Stimulated activated CD8-positive, alpha-beta memory T cell treated with anti-CD3 and anti-CD28 coated beads, Interleukin-2, amount 100 ng/mL, for 1 hour (primary cell): ENCODE measurements around the gene GDF10.

Experiments used
- DNase-seq, 2 donors: peaks; one replicate each; pipeline ENCODE4 v3.0.0-alpha.2; 2020; ENCODE audit warnings: low read depth in 2 of 2

Gene GDF10

DNA sequence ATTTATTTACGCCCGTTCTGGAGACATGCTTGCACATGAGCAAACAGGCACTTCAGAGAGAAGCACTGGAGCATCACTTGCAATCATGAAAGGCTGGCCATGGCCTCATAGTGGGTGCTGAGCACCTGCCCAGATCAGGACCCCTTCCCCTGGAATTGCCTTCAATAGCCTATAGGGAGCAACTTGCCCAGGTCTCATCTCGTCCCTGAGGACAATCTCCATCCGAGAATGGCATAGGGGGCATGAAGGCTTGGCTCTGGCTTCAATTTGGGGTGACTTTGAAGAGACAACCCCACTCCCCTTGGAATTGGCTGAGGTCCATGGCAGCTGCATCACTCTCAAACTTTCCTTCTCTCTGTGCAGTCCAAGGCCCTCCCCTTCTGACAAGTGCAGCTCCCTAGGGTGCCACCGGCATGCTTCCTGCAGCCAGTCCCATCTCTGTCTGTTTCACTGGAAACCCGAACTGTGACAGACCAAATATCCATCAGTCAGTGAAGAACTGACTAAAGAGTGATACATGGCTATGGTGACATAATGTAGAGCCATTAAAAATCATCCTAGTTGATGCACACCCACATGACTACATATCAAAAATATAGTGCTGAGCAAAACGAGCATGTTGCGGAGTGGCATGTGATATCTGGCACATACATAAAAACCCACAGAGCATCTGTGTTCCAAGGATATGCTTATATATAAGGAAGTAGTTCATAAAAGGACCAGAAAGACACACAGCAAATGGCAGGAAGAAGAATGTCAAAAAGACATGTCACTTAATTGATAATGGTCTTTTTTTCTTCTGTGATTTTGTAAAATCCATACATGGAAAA is 34.7 kb downstream of the GDF10 start:
- DNase-seq = no peak

DNA sequence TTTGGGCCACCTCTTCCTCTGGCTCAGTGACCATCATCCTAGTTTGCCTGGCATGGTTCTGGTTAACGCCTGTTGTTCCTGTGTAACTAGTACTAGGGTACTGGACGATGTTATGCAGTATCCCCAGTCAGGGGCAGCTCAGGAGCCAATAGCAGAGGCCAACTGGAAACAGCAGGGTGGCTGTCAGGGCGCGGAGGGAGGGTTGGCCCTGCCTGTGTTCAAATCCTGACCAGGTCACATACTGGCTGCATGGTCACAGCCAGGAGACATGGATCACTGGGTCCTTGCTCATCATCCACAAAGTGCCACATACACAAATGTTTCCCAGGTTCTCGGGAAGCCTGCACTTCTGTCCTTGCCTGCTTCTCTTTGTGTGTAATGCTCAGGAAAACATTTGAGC is 35.9 kb downstream of the GDF10 start:
- no peak for DNase-seq

DNA sequence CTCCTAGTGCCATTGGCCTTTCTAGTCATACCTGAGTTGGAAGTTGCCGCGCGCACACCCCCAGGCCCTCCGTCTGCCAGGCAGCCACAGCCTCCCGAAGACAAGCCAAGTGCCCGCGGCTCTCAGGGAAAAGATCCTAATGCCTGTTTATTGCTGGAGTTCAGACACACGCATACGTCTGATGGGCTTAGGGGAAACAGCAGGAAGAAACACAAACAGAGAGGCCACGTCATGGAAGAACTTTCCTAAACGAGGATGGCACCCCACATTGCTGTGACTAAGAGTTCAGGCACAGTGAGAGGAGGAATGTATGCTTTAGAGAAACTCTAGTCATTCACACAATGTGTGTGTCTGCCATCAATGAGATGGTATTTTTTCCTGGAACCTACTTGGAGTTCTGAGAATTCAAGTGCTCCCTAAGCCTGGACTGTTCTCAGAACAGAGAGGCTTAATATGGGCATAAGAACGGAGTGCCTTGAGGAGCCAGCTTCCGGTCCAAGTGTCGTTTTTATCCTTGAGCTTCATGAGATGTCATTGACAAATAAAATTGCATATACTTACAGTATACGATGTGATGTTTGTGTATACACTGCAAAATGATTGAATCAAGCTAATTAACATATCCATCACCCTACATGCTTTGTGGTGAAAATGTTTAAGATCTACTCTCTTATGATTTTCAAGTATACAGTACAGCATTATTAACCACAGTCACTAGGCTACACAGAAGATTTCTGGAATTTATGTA is 36.6 kb downstream of the GDF10 start:
- DNase-seq = no peak

DNA sequence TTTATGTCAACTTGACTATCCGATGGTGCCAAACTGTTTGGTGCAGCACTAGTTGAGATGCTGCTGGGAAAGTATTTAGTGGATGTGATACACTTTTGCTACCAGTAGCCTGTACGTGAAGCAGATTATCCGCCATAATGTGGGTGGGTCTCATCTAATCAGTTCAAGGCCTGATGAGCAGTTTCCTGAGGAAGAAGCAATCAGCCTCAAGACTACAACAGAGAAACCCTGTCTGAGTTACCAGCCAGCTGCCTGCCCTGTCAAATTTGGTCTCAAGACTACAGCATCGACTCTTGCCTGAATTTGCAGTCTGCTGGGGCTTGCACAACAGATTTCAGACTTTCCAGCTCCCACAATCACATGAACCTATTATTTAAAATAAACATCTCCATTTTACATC is 37.3 kb downstream of the GDF10 start:
- no peak for DNase-seq

DNA sequence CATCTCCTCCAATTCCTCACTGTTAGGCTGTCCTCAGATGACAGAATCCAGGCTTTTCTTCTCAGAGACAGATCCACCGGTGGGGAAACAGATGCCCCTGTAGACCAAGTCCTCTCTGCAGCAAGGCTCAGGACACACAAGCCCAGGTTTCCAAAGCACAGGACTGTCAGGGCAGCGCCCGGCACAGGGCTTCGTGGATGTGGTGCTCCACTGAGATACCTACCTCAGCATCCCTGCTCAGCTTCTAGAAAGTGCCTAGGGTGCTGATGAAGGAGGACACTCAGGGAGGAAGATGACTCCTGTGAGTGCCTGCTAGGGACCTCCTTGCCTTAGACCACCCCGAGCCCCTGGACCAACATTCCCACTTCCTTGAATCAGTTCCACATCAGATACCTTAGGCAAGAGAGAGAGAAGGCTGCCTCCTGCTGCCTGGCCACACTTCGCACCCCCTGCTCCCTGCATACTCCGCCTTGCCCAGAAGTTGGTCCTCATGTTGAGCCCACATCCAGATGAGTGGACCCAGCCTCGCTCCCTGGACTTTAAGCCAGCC is 39.3 kb downstream of the GDF10 start:
- no peak for DNase-seq

DNA sequence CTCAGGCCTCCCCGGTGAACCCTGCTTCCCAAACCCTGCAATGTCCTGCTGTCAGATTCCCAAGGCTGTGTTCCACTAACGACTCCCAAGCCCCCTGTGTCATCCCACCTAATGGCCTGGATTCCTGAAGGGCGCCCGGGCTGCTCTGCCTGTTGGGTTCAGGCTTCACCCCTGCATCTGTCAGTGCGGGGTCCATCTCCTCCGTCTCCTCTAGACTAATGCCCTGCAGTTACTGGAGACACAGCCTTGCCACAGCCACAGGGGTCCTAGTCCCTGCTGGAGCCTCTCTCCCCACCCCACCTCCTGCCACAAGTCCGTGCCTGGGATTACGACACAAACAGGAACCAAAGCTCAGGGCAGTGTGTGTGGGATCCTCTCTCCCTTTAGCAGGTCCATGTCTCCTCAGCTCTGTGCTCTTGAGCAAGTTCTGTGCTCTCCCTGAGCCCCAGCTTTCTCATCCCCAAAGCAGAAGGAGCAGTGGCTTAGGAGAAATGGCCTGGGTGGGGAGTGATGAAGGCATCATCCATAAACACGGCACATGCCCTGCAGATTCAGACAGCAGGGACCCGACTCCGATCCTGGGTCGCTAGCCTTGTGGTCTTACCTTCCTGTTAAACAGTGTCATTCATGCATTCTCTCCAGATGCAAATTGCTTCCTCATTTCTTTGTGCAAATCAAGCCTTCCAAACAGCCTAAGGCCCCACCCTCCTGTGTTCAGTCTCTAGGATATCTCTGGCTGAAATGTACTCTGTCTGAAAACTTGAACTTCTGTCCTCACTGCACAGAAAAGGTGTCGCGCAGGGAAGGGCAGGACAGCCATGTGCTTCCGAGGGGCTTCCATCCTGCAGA is 40.0 kb downstream of the GDF10 start:
- no peak for DNase-seq

DNA sequence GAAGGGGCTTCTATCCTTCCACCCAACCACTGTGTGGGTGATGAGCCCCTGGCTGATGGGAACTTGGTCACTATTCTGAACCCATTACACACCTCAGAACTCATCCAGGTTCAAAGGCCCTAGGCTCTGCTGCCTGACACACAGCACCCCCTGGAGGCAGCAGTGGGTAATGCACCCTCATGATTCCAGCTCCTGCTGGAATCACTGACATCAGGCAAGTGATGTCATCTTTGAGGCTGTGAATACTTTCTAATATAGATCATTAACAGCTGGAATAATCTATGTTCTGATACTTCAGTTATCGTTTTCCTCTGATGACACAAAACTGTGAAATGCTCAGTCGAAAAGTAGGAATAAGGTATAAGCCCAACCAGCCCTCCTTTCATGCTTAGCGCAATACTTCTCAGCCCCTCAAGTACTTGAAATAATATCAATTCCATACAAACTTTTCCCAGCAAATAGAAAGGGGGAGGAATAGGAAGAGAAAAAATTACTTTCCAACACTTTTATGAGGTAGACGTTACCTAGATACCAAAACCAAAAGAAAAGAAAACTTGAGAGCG is 40.7 kb downstream of the GDF10 start:
- peak; percentile 35 to 38 for DNase-seq

DNA sequence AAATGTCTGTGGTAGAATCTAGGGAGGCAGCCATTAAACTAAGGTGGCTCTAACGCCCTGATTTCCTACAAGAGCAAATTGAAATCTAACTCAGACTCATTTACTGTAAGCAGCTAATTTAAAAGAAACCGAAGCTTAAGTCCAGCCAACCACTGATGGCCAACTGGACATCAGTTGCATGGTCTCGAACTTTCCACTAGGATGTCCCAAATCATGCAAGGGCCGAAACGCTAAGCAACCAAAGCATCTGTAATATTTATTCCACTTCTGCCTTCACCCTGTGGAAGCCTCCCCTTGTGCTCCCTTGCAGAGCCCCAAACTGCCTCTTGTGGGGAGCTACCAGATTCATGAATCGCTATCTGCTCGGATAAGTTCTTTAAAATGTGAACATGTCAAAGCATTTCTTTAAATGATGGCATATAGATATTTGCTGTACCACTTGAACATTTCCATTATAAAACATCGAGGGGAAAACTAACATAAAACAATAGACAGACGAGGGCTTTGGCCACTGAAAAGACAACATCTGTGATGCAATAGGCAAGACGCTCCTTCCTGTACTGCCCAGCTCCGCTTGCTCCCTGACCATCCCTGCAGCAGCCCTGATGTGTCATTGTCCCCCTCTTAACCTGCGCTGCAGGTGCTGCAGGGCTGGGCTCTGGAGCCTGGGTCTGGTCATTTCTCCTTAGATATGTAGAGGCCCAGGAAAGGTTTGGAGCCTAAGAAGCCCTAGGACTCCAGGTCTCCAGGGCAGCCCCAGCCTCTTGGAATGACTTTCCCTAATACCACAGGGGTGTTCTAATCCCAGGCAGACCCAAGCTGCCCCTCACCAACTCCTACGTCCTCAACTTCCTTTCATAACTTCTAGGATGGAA is 45.2 kb downstream of the GDF10 start:
- no peak for DNase-seq

DNA sequence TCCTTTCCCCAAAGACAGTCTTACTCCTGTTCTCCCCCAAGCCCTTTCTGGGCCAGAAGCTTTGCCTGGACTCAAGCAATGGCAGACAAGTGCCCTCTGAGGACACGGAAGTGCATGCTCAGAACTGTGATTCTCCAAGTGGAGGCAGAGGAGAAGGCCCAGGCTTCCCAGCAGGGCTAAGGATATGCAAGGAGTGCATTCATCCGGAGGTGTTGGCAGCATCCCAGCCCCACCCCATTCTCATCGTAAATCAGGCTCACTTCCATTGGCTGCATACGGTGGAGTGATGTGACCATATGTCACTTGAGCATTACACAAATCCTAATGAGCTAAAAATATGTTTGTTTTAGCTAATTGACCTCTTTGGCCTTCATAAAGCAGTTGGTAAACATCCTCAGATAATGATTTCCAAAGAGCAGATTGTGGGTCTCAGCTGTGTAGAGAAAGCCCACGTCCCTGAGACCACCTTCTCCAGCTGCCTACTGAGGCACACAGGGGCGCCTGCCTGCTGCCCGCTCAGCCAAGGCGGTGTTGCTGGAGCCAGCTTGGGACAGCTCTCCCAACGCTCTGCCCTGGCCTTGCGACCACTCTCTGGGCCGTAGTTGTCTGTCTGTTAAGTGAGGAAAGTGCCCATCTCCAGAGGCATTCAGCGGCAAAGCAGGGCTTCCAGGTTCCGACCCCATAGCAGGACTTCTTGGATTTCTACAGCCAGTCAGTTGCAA is 46.7 kb downstream of the GDF10 start:
- no peak for DNase-seq

DNA sequence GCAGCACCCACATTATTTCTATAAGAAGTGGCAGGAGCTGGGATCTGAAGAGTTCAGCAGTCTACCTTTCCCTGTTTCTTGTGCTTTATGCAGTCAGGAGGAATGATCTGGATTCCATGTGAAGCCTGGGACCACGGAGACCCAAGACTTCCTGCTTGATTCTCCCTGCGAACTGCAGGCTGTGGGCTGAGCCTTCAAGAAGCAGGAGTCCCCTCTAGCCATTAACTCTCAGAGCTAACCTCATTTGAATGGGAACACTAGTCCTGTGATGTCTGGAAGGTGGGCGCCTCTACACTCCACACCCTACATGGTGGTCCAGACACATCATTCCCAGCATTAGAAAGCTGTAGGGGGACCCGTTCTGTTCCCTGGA is 47.3 kb downstream of the GDF10 start:
- no peak for DNase-seq

DNA sequence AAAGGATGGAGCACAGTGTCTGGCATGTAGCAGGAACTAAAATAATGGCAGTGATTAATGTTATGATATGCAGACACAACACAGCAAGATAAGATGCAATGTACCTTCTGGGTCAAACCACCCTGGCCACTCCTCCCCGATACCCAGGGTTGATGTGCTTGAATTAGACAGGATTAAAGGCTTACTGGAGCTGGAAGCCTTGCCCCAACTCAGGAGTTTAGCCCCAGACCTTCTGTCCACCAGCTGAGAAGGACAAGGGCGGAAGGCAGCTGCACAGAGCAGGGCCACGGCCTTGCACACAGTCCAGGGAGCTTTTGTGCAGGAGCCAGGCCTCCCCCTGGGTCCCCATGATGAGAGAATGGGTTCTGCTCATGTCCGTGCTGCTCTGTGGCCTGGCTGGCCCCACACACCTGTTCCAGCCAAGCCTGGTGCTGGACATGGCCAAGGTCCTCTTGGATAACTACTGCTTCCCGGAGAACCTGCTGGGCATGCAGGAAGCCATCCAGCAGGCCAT is 48.2 kb downstream of the GDF10 start, which contains the start of gene RBP3:
RBP3 (plus strand) TSS at position 226 of the 514 bp plus-strand sequence; CDS start at position 348, 122 bp downstream.
- DNase-seq = no peak

DNA sequence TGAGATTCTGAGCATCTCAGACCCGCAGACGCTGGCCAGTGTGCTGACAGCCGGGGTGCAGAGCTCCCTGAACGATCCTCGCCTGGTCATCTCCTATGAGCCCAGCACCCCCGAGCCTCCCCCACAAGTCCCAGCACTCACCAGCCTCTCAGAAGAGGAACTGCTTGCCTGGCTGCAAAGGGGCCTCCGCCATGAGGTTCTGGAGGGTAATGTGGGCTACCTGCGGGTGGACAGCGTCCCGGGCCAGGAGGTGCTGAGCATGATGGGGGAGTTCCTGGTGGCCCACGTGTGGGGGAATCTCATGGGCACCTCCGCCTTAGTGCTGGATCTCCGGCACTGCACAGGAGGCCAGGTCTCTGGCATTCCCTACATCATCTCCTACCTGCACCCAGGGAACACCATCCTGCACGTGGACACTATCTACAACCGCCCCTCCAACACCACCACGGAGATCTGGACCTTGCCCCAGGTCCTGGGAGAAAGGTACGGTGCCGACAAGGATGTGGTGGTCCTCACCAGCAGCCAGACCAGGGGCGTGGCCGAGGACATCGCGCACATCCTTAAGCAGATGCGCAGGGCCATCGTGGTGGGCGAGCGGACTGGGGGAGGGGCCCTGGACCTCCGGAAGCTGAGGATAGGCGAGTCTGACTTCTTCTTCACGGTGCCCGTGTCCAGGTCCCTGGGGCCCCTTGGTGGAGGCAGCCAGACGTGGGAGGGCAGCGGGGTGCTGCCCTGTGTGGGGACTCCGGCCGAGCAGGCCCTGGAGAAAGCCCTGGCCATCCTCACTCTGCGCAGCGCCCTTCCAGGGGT is 48.9 kb downstream of the GDF10 start:
- no peak for DNase-seq

DNA sequence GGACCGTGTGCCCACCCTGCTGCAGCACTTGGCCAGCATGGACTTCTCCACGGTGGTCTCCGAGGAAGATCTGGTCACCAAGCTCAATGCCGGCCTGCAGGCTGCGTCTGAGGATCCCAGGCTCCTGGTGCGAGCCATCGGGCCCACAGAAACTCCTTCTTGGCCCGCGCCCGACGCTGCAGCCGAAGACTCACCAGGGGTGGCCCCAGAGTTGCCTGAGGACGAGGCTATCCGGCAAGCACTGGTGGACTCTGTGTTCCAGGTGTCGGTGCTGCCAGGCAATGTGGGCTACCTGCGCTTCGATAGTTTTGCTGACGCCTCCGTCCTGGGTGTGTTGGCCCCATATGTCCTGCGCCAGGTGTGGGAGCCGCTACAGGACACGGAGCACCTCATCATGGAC is 49.5 kb downstream of the GDF10 start:
- DNase-seq = no peak

DNA sequence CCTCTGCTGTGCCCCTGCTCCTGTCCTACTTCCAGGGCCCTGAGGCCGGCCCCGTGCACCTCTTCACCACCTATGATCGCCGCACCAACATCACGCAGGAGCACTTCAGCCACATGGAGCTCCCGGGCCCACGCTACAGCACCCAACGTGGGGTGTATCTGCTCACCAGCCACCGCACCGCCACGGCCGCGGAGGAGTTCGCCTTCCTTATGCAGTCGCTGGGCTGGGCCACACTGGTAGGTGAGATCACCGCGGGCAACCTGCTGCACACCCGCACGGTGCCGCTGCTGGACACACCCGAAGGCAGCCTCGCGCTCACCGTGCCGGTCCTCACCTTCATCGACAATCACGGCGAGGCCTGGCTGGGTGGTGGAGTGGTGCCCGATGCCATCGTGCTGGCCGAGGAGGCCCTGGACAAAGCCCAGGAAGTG is 50.0 kb downstream of the GDF10 start:
- no peak for DNase-seq

DNA sequence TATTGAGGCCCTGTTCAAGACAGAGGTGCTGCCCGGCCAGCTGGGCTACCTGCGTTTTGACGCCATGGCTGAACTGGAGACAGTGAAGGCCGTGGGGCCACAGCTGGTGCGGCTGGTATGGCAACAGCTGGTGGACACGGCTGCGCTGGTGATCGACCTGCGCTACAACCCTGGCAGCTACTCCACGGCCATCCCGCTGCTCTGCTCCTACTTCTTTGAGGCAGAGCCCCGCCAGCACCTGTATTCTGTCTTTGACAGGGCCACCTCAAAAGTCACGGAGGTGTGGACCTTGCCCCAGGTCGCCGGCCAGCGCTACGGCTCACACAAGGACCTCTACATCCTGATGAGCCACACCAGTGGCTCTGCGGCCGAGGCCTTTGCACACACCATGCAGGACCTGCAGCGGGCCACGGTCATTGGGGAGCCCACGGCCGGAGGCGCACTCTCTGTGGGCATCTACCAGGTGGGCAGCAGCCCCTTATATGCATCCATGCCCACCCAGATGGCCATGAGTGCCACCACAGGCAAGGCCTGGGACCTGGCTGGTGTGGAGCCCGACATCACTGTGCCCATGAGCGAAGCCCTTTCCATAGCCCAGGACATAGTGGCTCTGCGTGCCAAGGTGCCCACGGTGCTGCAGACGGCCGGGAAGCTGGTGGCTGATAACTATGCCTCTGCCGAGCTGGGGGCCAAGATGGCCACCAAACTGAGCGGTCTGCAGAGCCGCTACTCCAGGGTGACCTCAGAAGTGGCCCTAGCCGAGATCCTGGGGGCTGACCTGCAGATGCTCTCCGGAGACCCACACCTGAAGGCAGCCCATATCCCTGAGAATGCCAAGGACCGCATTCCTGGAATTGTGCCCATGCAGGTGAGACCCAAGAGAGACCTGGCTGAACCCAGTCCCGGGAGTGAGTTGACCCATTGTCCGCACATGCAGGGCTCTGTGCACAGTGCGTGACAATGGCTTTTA is 51.0 kb downstream of the GDF10 start:
- DNase-seq = no peak

DNA sequence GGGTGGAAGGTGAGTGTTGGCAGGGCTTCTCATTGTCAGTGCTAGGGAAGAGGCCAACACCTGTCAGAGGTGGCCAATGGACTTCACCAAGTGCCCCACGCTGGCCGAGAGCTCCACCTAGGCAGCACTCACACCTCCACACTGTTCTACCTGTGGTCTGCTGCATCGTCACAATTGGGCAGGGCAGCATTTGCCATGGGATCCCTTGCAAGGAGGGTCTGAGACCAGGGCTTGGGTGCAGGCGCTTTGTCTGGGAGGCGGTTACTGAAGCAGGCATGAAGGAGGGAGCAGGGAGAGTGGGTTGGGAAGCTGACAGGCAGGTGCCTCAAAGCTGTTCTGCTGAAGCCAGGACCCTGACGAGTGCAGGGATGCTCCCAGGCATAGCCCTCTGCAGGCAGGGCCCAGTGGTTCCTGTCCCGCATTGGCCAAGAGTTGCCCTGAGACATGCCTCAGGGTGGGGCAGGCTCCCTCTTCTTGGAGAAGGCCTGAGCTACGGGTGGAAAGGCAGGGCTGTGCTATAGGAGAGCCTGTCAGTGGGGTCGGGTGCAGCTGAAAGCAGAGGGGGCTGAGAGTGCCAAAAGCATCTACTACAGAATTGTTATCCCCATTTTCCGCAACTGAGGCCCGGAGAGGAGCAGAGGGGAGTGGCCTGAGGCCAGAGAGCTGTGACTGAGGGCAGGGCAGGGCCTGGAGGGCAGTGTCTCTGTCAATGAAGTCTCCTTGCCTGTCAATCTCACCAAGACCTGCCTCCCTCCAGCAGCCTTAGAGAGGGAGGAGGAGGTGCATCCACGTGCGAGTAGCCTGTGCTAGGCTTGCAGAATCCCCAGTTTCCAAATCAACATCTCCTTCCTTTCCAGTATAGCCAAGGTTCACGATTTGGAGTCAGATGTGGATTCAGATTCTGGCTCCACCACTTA is 52.2 kb downstream of the GDF10 start:
- DNase-seq = no peak

DNA sequence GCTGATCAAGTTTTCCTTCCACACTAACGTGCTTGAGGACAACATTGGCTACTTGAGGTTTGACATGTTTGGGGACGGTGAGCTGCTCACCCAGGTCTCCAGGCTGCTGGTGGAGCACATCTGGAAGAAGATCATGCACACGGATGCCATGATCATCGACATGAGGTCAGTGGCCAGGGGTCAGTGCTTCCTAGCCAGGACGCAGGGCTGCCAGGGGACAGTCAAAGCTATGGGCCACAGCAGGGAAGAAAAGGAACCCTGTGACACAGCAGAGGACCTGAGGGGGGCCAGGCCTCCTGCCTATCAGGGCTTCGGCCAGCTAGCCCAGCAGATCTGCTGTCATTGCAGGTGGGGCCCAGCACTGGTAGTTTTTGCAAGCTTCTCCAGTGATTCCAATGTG is 53.4 kb downstream of the GDF10 start:
- no peak for DNase-seq
